DMS 273 treated with DMSO at 0.1 percent for 48 hours (cell line): ENCODE data around the gene SAMD4A.

ENCODE experiments used
- DNase-seq: peaks from one replicate; lab custom pipeline; 2025; lab: John Stamatoyannopoulos, UW

SAMD4A gene

GRCh38 chr14:54706769-54707168 is 139.8 kb downstream of the SAMD4A start:
- no peak for DNase-seq

- DNase-seq: no peak
Observed at GRCh38 chr14:54708161-54708560, 141.2 kb downstream of the SAMD4A start.

GRCh38 chr14:54708982-54709381 is 142.1 kb downstream of the SAMD4A start:
- DNase-seq: no peak

- DNase-seq: no peak
Observed at GRCh38 chr14:54709444-54709843, 142.5 kb downstream of the SAMD4A start.

GRCh38 chr14:54709867-54710266 is 142.9 kb downstream of the SAMD4A start:
- DNase-seq: no peak

- DNase-seq: no peak
Observed at GRCh38 chr14:54711312-54711711, 144.4 kb downstream of the SAMD4A start.

- DNase-seq: no peak
Observed at GRCh38 chr14:54711812-54712464, 145.0 kb downstream of the SAMD4A start.

GRCh38 chr14:54712465-54713200 is 145.7 kb downstream of the SAMD4A start:
- no peak for DNase-seq

GRCh38 chr14:54713379-54713778 is 146.5 kb downstream of the SAMD4A start:
- DNase-seq: no peak

GRCh38 chr14:54715239-54715638 is 148.3 kb downstream of the SAMD4A start:
- DNase-seq: no peak

GRCh38 chr14:54715811-54716210 is 148.9 kb downstream of the SAMD4A start:
- no peak for DNase-seq

GRCh38 chr14:54716862-54717261 is 149.9 kb downstream of the SAMD4A start:
- no peak for DNase-seq

GRCh38 chr14:54718046-54718445 is 151.1 kb downstream of the SAMD4A start:
- DNase-seq: no peak

GRCh38 chr14:54719406-54719805 is 152.5 kb downstream of the SAMD4A start:
- no peak for DNase-seq

- no peak for DNase-seq
Observed at GRCh38 chr14:54722791-54723432, 156.0 kb downstream of the SAMD4A start.

GRCh38 chr14:54724123-54724522 is 157.2 kb downstream of the SAMD4A start:
- no peak for DNase-seq

- DNase-seq: no peak
Observed at GRCh38 chr14:54724676-54725325, 157.9 kb downstream of the SAMD4A start.

GRCh38 chr14:54725998-54726397 is 159.1 kb downstream of the SAMD4A start:
- no peak for DNase-seq

GRCh38 chr14:54727929-54728328 is 161.0 kb downstream of the SAMD4A start:
- no peak for DNase-seq

- DNase-seq: no peak
Observed at GRCh38 chr14:54728700-54729527, 162.0 kb downstream of the SAMD4A start.

GRCh38 chr14:54730156-54730961 is 163.4 kb downstream of the SAMD4A start:
- no peak for DNase-seq
